Measurements from ENCODE around the gene PIGN. TPM values are rescaled to one million over a fixed set of nuclear protein-coding genes. Genes with fewer than 3 reads are reported as not detected.
A peak's percentile ranks its signal among the peaks of the same experiment; 100 is the strongest.

Gene PIGN
- polyA plus RNA-seq, 3 donors = 26.5 to 32.9 (median 31.5) TPM

DNA sequence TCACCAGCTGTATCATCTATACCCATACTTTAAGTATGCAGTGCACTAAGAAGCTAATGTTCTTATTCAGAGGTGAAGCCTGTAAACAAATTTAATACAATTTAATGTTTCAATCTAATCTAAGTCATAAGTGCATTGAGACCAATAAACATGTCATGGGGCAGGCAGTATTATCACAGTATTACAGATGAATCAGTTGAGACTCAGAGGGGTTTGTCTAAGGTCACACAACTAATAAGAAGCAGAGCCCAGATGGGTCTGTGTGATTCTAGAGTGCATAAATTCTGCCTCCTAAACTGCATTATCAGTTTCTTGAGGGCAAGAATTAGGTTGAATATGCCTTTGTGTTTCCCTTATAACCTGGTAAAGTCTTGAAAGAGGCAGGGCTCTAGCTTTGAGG lies 153.1 kb downstream of the PIGN start:
- no peak for DNase-seq (ENCODE audit: extremely low read depth in 1 of 11, low read depth in 9 of 11, low spot score in 4 of 11)

DNA sequence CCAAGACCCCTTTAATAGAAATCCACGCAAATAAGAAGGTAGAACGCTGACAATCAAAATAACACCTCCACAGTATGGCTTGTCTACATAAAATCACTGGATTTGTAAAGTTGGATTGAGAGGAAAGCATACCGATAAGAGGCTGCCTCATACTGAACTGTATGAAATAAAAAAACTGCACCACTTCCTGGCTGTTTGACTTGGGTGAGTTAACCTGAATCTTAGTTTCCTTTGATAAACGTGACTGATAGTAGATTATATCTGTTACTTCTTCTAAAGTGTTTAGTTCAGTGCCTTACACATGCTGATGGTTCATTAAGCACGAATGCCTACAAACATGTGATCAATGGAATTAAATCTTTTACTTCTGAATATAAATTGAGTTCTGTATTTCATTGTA lies 153.6 kb downstream of the PIGN start:
- no peak for DNase-seq (ENCODE audit: extremely low read depth in 1 of 11, low read depth in 9 of 11, low spot score in 4 of 11)

DNA sequence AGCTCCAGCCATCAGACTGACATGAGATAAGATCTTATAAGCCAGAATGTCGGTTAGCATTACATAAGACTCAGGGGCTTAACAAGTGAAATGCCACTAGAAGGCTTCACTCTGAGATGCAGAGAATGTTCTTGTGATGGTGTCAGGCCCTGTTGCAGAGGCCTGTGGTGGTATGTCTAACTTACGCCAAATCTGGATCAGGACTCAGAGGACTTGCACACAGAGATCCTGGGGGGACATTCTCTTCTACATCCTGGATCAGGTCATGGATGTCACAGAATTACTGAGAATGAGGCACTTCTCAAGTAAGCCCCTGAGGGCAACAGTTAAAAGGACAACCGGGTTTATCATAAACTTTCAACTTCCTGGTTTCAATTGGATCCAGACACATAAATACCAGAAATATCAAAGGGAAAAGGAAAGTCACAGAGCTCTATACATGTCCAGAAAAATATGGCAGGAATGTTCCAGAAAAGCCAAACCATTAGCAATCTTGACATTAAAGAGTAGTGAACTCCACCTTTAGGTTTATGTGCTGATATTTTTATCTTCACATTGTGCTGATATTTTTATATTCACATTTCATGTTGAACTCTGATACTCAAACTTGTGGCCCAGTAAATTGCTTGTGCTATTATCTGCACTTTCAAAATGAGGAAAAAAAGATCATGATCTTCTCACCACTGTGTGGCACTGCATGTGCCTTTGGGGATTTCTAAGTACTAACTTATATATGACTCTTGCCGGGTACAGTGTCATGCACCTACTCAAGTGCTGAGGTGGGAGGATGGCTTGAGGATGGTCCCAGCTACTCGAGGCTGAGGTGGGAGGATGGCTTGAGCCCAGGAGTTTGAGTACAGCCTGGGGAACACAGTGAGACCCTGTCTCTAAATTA lies 156.5 kb downstream of the PIGN start:
- DNase-seq (ENCODE audit: extremely low read depth in 1 of 11, low read depth in 9 of 11, low spot score in 4 of 11) = no peak

DNA sequence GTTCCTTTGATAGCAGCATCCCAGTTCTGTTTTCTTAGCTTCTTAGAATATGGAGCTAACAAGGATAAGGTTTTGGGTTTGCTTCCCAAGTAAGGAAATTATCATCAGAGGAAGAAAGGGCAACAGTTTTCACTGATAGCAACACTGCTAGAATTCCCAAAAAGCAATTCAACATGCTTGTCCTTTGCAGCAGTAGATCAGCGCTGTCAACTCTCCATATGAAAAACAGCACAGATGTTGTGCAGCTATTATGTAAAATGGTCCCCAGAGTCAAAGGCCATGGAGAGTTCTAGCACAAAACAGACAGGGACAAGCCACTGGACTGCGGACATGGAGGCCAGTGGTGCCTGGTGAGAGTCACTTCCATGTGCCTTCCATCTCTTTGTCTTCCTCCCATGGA lies 158.1 kb downstream of the PIGN start:
- no peak for DNase-seq (ENCODE audit: extremely low read depth in 1 of 11, low read depth in 9 of 11, low spot score in 4 of 11)

DNA sequence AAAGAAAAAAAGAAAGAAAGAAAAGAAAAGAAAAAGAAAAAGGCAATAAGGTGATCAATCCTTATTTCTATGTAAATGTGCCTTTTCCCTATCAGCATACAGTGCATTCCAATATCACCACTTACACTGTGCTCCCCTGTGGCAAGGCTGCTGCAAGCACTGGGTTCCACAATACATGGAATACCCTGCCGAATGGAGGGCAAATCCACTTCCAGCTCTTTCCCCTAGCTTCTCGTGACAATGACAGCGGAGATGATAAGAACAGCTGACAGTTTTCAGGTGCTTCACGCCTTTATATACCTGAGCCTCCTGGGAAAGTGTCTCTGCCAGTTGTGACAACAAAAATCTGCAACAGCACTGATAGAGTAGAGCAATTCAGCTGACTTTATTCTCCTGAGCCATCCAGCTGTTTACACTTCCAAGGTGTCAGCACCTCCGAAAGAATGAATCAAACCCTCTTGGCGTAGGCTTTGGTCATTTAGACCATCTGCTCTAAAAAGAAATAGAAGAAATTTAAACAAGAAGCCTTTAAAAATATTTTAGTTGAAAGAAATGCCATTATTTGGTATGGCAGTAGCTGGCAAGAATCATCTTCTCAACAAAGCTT lies 158.8 kb downstream of the PIGN start:
- no peak for DNase-seq (ENCODE audit: extremely low read depth in 1 of 11, low read depth in 9 of 11, low spot score in 4 of 11)

DNA sequence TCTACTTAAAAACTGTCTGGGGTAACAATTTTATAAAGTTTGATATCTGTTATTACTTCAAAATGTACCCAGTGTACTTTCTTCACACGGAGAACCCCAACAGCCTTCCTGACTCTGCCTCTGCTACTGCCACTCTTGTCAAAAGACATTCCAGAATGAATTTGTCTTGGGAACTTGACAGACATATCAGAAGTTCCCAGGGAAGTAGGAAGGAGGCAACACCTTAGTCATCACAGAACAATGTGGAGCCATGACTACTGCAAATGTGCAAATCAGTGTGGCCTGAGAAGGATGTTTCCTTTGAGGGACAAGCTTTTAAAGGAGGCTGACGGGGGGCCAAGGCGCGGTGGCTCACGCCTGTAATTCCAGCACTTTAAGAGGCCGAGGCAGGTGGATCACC lies 160.3 kb downstream of the PIGN start:
- DNase-seq (ENCODE audit: extremely low read depth in 1 of 11, low read depth in 9 of 11, low spot score in 4 of 11) = no peak

DNA sequence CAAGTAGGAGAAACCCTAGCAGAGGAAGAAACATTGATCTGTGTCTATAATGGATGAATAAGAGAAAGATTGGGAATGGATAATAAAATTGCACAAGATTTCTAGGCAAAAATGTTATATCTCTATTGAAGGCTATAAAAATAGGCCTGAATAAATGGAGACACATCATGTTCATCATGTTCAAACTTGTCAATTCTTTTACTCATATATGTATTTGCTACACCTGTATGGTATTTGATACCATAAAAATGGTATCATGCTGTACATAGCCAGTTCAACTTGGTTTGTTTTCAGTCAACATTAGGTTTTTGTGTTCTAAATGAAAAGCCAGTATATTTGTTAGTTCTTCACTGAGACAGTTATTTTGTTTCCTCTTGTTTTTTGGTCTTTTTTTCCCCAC lies 161.9 kb downstream of the PIGN start:
- DNase-seq (ENCODE audit: extremely low read depth in 1 of 11, low read depth in 9 of 11, low spot score in 4 of 11) = no peak

DNA sequence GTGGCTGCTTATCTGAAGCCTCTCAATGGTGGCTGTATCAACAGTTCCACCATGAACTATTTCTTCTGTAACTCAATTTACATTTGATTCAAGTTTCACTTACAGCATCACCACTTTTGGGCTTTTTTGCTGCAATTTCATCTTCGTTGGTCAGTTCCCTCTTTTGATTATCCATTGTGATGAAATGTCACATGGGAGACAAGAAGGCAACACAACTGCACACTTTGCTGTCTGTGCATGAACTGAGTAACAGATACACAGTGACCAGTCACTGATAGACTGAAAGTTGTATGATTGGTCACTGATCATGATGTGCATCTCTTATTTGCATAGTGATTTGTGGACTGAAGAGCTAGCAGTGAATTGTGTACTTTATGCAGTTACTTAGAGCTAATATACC lies 163.3 kb downstream of the PIGN start:
- DNase-seq (ENCODE audit: extremely low read depth in 1 of 11, low read depth in 9 of 11, low spot score in 4 of 11) = no peak

DNA sequence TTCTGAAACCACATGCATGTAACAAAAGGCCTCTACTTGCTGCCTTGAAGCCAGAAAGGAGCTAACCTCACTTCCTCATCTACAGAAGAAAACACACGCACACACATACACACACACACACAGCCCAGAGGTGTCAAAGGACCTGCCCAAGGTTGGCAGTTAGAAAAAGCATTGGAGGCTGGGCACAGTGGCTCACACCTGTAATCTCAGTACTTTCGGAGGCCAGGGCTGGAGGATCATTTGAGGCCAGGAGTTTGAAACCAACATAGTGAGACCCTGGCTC lies 168.2 kb downstream of the PIGN start:
- no peak for DNase-seq (ENCODE audit: extremely low read depth in 1 of 11, low read depth in 9 of 11, low spot score in 4 of 11)

DNA sequence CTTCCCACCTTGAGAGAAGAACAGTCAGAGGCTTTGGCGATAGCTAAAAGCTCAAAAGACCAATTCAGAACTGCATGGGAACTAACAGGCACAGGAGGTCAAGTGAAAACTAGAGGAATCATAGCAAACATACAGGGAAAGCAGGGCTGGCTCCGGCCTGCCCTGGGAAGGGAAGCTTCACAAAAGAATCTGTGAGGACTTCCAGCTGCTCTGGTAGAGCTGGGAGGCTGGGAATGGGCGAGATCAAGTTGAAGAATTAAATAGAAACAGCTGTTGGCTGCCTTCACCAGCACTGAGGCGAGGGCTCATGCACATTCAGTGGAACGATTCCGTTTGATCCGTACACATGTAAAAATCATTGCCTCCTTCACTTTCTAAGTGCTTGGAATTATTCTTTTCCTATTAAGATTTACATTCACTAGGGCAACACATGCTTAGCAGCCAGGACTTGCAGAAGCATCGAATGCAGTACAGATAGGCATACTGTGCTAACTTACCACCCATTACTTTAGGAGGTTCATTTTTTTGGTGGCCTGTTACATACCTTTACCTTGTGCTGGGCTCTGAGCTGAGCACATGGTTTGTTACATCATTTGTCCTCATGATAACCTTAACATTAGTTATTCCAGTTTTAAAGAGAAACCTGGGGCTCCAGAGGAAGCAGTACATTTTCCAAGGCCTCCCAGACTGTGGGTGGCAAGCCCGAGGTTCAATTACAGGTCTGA lies 168.7 kb downstream of the PIGN start:
- peak; percentile 75 to 92 (median 83) for DNase-seq (ENCODE audit: extremely low read depth in 1 of 11, low read depth in 9 of 11, low spot score in 4 of 11)

DNA sequence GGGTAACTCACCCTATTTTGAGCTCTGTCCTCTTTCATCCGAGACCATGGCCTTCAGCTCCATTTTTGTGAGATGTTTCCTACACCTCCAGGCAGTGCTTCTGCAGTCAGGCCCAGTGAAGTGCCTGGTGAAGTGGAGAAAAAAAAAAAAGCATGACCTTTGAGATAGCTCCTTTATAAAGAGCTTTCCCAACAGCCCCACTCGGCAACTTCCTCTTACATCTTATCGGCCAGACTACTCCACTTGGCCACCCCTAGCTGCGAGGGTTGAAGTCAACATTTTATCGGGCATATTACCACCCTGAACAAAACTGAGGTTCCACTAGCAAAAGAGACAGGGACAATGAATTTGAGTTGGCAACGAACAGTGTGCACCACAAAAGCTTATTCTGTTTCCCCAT lies 169.2 kb downstream of the PIGN start:
- DNase-seq (ENCODE audit: extremely low read depth in 1 of 11, low read depth in 9 of 11, low spot score in 4 of 11) = no peak

DNA sequence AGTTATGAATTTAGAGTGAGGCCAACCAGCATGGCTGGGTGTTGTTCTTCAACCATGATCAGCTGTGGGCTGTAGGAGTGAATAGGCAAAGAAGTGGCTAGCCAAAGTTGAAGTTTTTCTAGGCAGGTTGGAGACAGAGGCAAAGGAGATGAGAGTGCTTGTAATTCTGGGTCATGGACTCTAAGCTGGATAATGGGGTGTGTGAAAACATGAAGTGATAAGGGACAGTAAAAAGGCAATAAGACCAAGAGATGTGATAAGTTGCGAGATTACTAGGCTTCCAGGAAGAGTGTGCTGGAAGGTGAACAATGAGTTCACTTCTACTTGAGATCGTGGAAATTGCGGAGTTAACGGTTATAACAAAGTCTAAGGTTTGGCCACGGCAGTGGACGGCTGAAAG lies 175.4 kb downstream of the PIGN start:
- DNase-seq (ENCODE audit: extremely low read depth in 1 of 11, low read depth in 9 of 11, low spot score in 4 of 11) = no peak

DNA sequence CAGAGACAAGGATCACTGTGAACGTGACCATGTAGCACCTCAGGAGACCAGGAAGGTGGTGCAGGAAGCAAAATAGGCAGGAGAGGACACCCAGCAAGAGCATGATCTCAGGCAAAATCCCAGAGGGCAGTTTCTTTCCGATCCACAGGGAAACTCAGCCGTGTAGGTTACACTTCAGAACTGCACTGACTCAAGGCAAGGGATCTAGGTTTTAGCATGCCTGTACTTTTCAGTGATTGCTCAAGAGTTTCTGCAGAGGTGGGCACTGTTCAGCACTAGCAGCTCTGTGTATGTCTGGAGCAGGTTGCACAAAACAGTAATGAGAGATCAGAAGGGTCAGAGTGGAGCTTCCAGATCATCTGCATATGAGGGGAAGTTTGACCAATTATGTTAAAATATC lies 177.3 kb downstream of the PIGN start:
- no peak for DNase-seq (ENCODE audit: extremely low read depth in 1 of 11, low read depth in 9 of 11, low spot score in 4 of 11)

DNA sequence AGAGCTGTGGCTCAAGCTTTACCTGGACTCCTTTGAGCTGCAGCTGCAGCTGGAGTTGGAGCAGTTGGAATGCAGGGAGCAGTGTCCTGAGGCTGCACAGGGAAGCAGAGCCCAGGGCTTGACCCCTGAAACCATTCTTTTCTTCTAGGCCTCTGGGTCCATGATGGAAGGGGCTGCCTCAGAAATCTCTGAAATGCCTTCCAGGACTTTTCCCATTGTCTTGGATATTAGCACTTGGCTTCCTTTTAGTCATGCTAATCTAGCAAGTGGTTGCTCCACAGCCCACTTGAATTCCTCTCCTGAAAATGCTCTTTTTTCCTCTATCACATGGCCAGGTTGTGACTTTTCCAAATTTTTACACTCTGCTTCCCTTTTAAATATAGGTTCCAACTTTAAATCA lies 185.5 kb downstream of the PIGN start:
- DNase-seq (ENCODE audit: extremely low read depth in 1 of 11, low read depth in 9 of 11, low spot score in 4 of 11) = no peak

DNA sequence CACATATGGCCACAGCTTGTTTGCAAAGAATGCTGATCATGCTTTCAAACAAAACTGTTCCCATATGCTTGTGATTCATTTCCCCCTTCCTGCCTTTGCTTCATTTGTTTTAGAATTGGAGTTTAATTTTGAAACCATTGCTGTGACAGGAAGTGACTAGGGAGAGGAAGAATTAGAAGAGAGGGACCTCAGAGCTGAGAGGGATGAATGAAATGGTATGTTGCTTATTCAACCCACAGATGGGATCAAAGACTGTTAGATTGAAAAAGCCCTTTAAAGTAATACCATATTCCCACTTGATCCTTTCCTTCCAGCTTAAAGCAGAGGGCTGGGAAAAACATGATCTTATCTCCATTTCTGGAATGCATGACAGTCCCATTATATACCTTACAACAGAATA lies 187.9 kb downstream of the PIGN start:
- no peak for DNase-seq (ENCODE audit: extremely low read depth in 1 of 11, low read depth in 9 of 11, low spot score in 4 of 11)

DNA sequence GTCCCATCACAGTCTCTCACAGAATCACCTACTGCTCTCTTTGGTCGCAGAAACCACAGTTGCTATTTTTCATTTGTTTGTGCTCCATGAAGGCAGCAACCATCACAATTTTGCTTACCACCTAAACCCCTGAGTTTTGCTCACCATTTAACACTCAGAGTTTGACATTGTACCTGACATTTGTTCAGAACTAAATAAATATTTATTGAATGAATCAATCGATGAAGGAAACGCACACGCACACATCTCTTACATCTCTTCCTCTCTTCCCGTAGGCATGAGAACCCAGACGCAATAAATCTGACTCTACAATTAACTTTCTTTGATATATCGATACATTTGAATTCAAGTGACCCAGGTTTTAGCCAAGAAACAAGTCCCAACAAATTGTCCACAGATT lies 188.5 kb downstream of the PIGN start:
- DNase-seq (ENCODE audit: extremely low read depth in 1 of 11, low read depth in 9 of 11, low spot score in 4 of 11) = no peak

DNA sequence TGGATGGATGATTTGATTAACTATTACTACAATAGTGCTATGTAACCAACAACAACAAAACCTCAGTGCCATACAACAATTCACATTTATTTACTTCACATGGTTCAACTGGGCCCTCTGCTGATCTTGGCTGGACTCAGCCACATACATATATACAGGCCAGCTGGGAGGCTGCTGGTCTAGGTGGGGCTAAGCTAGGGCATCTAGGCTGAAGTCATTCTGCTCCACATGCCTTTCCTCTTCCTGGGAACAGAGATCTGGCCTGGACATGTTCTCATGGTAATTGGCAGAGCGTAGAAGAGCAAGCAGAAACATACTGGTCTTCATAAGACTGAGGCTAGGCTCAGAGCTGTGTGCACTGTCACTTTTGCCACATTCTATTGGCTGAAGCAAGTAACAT lies 191.2 kb downstream of the PIGN start:
- DNase-seq (ENCODE audit: extremely low read depth in 1 of 11, low read depth in 9 of 11, low spot score in 4 of 11) = no peak

DNA sequence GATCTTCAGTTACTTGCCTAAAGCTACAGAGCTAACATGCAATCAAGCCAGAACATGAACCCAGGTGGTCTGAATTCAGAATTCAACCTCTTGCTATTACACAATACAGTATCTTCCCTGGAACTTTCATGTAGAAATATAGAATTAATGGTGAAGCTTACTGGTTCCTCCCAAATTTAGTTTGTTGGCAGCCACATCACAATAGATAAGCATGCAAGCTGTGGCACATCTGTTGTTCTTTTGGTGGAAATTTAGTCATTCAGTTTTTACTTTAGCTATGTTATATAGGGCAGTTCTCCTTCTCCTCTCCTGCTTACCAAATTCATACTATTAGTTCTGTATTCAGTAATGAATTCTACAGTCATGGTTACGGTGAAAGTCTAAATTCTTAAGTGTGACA lies 193.0 kb downstream of the PIGN start:
- DNase-seq (ENCODE audit: extremely low read depth in 1 of 11, low read depth in 9 of 11, low spot score in 4 of 11) = no peak

DNA sequence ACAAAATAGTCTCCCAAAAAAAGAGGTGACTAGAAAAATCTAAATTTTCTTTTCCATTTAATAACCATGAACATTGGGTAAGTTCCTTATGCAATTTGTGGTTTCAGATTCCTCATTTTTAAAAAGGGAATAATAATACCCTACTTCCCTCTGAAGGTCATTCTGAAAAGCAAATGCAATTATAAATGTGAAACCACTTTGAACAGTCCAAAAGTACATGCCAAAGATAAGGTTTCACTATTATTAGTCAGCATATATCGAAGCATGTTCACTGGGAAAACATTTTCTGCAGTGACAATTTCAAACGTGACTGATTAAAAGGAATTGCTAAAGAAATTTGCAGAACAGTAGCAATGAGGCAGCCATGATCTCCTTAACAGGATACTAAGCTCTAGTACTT lies 193.9 kb downstream of the PIGN start:
- no peak for DNase-seq (ENCODE audit: extremely low read depth in 1 of 11, low read depth in 9 of 11, low spot score in 4 of 11)

DNA sequence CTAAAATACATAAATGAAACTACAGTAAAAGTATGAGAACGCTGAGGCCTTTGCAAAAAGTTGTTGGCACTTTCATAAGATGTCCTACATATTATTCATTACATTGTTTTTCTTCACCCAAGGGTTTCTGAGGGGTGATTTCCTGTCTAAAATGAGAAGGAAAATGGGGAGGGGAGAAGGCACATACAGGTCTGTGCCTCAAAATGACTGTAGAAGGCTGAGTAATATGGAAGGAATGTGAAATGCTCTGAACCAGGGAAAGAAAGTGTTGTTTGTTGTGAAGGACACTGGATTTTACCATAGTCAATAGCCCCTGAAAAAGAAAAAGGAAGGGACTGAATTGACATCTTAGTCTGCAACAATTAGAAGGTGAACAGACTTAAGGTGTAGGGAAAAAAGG lies 194.6 kb downstream of the PIGN start:
- DNase-seq (ENCODE audit: extremely low read depth in 1 of 11, low read depth in 9 of 11, low spot score in 4 of 11) = peak in 1 of 11 donors; percentile 41

Measured in renal cortex interstitium (tissue), 11 donors.